Mammary epithelial cell (primary cell): ENCODE measurements around the gene DIS3L2.

Experiments
- EZH2 ChIP-seq: IDR thresholded peaks from 2 replicates; pipeline ENCODE4 v1.6.1; 2012; ENCODE audit warnings: low read length, inconsistent platforms, borderline replicate concordance
- TF ChIP-seq, protein P1 (sequence below), 2 donors: IDR thresholded peaks in 1 of 2; conservative IDR thresholded peaks in 1 of 2; 2 replicates each; pipeline ENCODE4 v1.5.1; 2011 to 2012; ENCODE audit warnings: inconsistent platforms in 2 of 2, low read length in 2 of 2, mild to moderate bottlenecking in 2 of 2, control low read depth in 1 of 2, low read depth in 1 of 2; ENCODE audit not compliant: insufficient read depth in 1 of 2; ENCODE audit errors: extremely low read depth in 1 of 2

DNA sequence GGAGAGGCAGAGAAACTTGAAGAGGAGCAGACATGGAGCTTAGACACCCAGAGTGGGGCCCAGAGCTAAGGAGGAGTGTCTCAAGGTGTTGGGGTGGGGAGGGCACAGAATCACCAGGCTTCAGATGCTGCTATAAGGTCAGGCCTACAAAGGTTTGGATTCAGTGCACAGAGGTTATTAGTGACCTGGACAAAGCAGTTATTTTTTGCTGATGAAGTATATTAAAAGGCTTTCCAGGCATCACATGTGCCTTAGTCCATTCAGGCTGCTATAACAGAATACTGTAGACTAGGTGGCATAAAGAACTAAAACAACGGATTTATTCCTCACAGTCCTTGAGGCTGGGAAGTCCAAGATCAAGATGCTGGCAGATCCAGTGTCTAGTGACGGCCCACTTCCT is 271.4 kb downstream of the DIS3L2 start:
- TF ChIP-seq, protein P1, sequence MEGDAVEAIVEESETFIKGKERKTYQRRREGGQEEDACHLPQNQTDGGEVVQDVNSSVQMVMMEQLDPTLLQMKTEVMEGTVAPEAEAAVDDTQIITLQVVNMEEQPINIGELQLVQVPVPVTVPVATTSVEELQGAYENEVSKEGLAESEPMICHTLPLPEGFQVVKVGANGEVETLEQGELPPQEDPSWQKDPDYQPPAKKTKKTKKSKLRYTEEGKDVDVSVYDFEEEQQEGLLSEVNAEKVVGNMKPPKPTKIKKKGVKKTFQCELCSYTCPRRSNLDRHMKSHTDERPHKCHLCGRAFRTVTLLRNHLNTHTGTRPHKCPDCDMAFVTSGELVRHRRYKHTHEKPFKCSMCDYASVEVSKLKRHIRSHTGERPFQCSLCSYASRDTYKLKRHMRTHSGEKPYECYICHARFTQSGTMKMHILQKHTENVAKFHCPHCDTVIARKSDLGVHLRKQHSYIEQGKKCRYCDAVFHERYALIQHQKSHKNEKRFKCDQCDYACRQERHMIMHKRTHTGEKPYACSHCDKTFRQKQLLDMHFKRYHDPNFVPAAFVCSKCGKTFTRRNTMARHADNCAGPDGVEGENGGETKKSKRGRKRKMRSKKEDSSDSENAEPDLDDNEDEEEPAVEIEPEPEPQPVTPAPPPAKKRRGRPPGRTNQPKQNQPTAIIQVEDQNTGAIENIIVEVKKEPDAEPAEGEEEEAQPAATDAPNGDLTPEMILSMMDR (conservative IDR thresholded peaks at IDR 0.05 in 1 of 2, IDR thresholded peaks at IDR 0.05 in 1 of 2; ENCODE audit: extremely low read depth in 1 of 2, insufficient read depth in 1 of 2, low read depth in 1 of 2, low read length in 2 of 2), result no peak
- TF ChIP-seq EZH2, result no peak
